Mesenteric fat pad (tissue), 1 donor: ENCODE results near the gene REEP1. TPM values are rescaled to one million over a fixed set of nuclear protein-coding genes. Genes with fewer than 3 reads are reported as not detected.
"Not testable (repeated sequence)": the region's sequence is repeated elsewhere in the genome, so short reads cannot be mapped to it uniquely, and the experiment has no call there.

Experiments
- DNase-seq: peaks from one replicate; pipeline ENCODE4 v3.0.0-alpha.2; 2020; ENCODE audit warnings: low spot score
- total RNA-seq: library from RNA; stranded (reverse); fragmentation: NEBNext Ultra II Directional; extraction: Animal tissue kit (Norgen Biotek cat#: 25700); gene quantifications from one replicate; pipeline ENCODE4 v1.2.1, GENCODE V29; 2021
- donor health status: DM: yes; HTN: yes; CAD: no.

REEP1 gene
- total RNA-seq, 1 donor from 2014 or later = 0.96 TPM

- DNase-seq = no peak
Observed at GRCh38 chr2:86202336-86202692, 135.1 kb downstream of the REEP1 start.

- no peak for DNase-seq
Observed at GRCh38 chr2:86201671-86202335, 135.6 kb downstream of the REEP1 start.

- not testable (repeated sequence) for DNase-seq
Observed at GRCh38 chr2:86200564-86200963, 136.9 kb downstream of the REEP1 start.

GRCh38 chr2:86199834-86200177 is 137.6 kb downstream of the REEP1 start:
- DNase-seq = no peak

GRCh38 chr2:86195808-86196387 is 141.5 kb downstream of the REEP1 start:
- no peak for DNase-seq

- peak; percentile 99 for DNase-seq
Observed at GRCh38 chr2:86195055-86195807, 142.2 kb downstream of the REEP1 start, which contains the start of gene IMMT. IMMT (minus strand) TSS chr2:86195462; CDS start chr2:86195382, 80 bp downstream.

GRCh38 chr2:86194751-86195054 is 142.7 kb downstream of the REEP1 start:
- DNase-seq = no peak

GRCh38 chr2:86193901-86194567 is 143.4 kb downstream of the REEP1 start:
- no peak for DNase-seq

- no peak for DNase-seq
Observed at GRCh38 chr2:86189782-86190416, 147.5 kb downstream of the REEP1 start.

- no peak for DNase-seq
Observed at GRCh38 chr2:86186431-86186830, 151.0 kb downstream of the REEP1 start.

- no peak for DNase-seq
Observed at GRCh38 chr2:86185517-86186212, 151.8 kb downstream of the REEP1 start.

GRCh38 chr2:86176597-86176996 is 160.8 kb downstream of the REEP1 start:
- DNase-seq = no peak

GRCh38 chr2:86175828-86176227 is 161.6 kb downstream of the REEP1 start:
- no peak for DNase-seq

GRCh38 chr2:86174445-86174844 is 163.0 kb downstream of the REEP1 start:
- DNase-seq = no peak

GRCh38 chr2:86172610-86173009 is 164.8 kb downstream of the REEP1 start:
- no peak for DNase-seq

- no peak for DNase-seq
Observed at GRCh38 chr2:86171295-86171694, 166.1 kb downstream of the REEP1 start.

- DNase-seq = no peak
Observed at GRCh38 chr2:86170449-86170848, 167.0 kb downstream of the REEP1 start.
